Measurements from ENCODE around the gene KRTAP10-3. TPM values are rescaled to one million over a fixed set of nuclear protein-coding genes. Genes with fewer than 3 reads are reported as not detected.

KRTAP10-3 gene
- total RNA-seq, 1 experiment from 2014 or later = not detected

GRCh38 chr21:44568667-44569556 lies 10.3 kb upstream of the KRTAP10-3 start:
- no peaks in the 10 kb centered on the region for H3K36me3 ChIP-seq (ENCODE audit: control insufficient read depth in 1 of 2, insufficient read depth in 2 of 2, low read length in 2 of 2)
- no TSS peak for BruUV-seq (replicated peaks)
- no peaks in the 10 kb centered on the region for H3K9me3 ChIP-seq (ENCODE audit: control insufficient read depth in 1 of 2, insufficient read depth in 1 of 2, low read depth in 1 of 2, low read length in 2 of 2)
- intact Hi-C loops (cut with micrococcal nuclease) = loop anchor here (10.0 kb wide), 1 partner anchor 106 kb away; no protein-coding TSS in a partner anchor
- TF ChIP-seq CEBPB (IDR thresholded peaks at IDR 0.05; ENCODE audit: low read depth) (no peak), REST (IDR thresholded peaks at IDR 0.05; ENCODE audit: low read depth) (no peak), SP1 (IDR thresholded peaks at IDR 0.05; ENCODE audit: low read depth) (no peak), POLR2AphosphoS5 (IDR thresholded peaks at IDR 0.05; ENCODE audit: low read depth, low read length) (no peak), YY1 (IDR thresholded peaks at IDR 0.05; ENCODE audit: extremely low read depth, insufficient replicate concordance, low read depth, low read length) (no peak), EZH2phosphoT487 (IDR thresholded peaks at IDR 0.05; ENCODE audit: borderline replicate concordance) (no peak), ZBTB33 (IDR thresholded peaks at IDR 0.05; ENCODE audit: extremely low read depth, insufficient replicate concordance, low read length) (no peak), ZFX (IDR thresholded peaks at IDR 0.05) (no peak), POLR2A (IDR thresholded peaks at IDR 0.05; ENCODE audit: borderline replicate concordance, extremely low read depth, insufficient read depth, insufficient read length) (no peak), EGR1 (IDR thresholded peaks at IDR 0.05; ENCODE audit: low read depth) (no peak), RAD21 (IDR thresholded peaks at IDR 0.05; ENCODE audit: low read depth) (no peak), EZH2 (IDR thresholded peaks at IDR 0.05) (no peak)
- TF ChIP-seq, protein P1, sequence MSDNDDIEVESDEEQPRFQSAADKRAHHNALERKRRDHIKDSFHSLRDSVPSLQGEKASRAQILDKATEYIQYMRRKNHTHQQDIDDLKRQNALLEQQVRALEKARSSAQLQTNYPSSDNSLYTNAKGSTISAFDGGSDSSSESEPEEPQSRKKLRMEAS (IDR thresholded peaks at IDR 0.05) = no peak
- H3K4me2 ChIP-seq (ENCODE audit: low read length) = no peak overlapping the region
- ATAC-seq (no peak; the same call in 1 of the 2 replicates), DNase-seq (ENCODE audit: low read depth, low spot score) (no peak)
- ChIA-PET POLR2A (no interaction called here), RAD21 (ENCODE audit: low non-redundant PET in 1 of 2, low total read pairs in 2 of 2, uncharacterized antibody in 2 of 2, unreplicated experiment in 2 of 2) (no interaction called here), CTCF (no interaction called here)
- no peaks in the 10 kb centered on the region for H3K79me2 ChIP-seq (ENCODE audit: insufficient read depth, low read length)
- H2AFZ ChIP-seq (ENCODE audit: low read depth, low read length, poor library complexity, severe bottlenecking) = no peak overlapping the region
- H3K4me3 ChIP-seq (replicated peaks in 1 of 2; ENCODE audit: low read depth in 1 of 2, low read length in 2 of 2) = no peak overlapping the region
- H3K27me3 ChIP-seq (ENCODE audit: insufficient read depth, low read length) = peaks cover 6% of the 10 kb centered on the region
- no peak overlapping the region for H3K27ac ChIP-seq (ENCODE audit: low read depth, low read length)
- H3K9ac ChIP-seq (ENCODE audit: low read length) = no peak overlapping the region
- H4K20me1 ChIP-seq (ENCODE audit: insufficient read depth) = no peaks in the 10 kb centered on the region
- no peaks in the 10 kb centered on the region for H3K4me1 ChIP-seq (ENCODE audit: control insufficient read depth in 1 of 2, insufficient read depth in 2 of 2, low read length in 2 of 2)
- no peaks in the 10 kb centered on the region for H3K9me2 ChIP-seq (ENCODE audit: insufficient read depth)
